Activated T-cell treated with anti-CD3 and anti-CD28 coated beads, Interleukin-2, amount 50 U/mL, for 24 hours (primary cell): Measurements from ENCODE around the gene MEF2C.

Experiments
- DNase-seq: peaks from one replicate; pipeline ENCODE4 v3.0.0-alpha.2; 2020
- H3K27ac Mint-ChIP-seq: 2 replicates; pipeline ENCODE4 v1.8.0; 2020; ENCODE audit warnings: mild to moderate bottlenecking, mixed read lengths
- H3K27me3 Mint-ChIP-seq: 2 replicates; pipeline ENCODE4 v1.8.0; 2020; ENCODE audit warnings: mixed read lengths
- H3K36me3 Mint-ChIP-seq: 2 replicates; pipeline ENCODE4 v1.8.0; 2020; ENCODE audit warnings: low read depth, mixed read lengths
- H3K4me1 Mint-ChIP-seq: 2 replicates; pipeline ENCODE4 v1.8.0; 2020; ENCODE audit warnings: low read depth, mixed read lengths
- H3K4me3 Mint-ChIP-seq: 2 replicates; pipeline ENCODE4 v1.8.0; 2020; ENCODE audit warnings: mild to moderate bottlenecking, moderate library complexity, mixed read lengths
- H3K9me3 Mint-ChIP-seq: 2 replicates; pipeline ENCODE4 v1.8.0; 2020; ENCODE audit warnings: mixed read lengths

The MEF2C gene

GRCh38 chr5:88821161-88821560 is 61.8 kb downstream of the MEF2C start:
- H3K4me3 Mint-ChIP-seq: no peak overlapping the region
- H3K36me3 Mint-ChIP-seq: no peaks in the 10 kb centered on the region
- no peaks in the 10 kb centered on the region for H3K9me3 Mint-ChIP-seq
- no peak for DNase-seq
- peaks cover 6% of the 10 kb centered on the region for H3K4me1 Mint-ChIP-seq
- no peak overlapping the region for H3K27ac Mint-ChIP-seq
- H3K27me3 Mint-ChIP-seq: peaks cover 41% of the 10 kb centered on the region

DNA sequence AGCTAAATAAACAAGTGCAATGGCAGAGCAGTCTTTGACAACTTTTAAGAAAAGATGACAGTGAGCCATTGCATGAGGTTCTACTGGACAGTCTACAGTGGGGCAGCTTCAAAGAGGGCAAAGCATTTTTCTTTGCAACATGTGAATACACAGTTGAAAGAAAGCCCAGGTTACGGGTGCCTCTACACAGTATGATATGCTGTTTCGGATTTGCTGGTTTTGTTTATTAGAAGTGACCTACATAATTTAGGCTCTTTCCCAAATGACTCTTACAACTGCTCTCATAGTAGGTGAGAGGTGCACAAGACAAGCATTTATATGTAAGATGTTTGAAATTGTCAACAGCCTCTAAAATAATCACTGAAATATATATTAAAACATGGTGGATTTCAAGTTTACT is 62.4 kb downstream of the MEF2C start:
- no peaks in the 10 kb centered on the region for H3K36me3 Mint-ChIP-seq
- no peak overlapping the region for H3K4me3 Mint-ChIP-seq
- no peak overlapping the region for H3K27ac Mint-ChIP-seq
- no peak for DNase-seq
- no peaks in the 10 kb centered on the region for H3K9me3 Mint-ChIP-seq
- peaks cover 38% of the 10 kb centered on the region for H3K27me3 Mint-ChIP-seq
- H3K4me1 Mint-ChIP-seq: peaks cover 1% of the 10 kb centered on the region

- Mint-ChIP-seq H3K27me3 (peaks cover 33% of the 10 kb centered on the region), H3K36me3 (no peaks in the 10 kb centered on the region), H3K27ac (no peak overlapping the region), H3K4me3 (no peak overlapping the region), H3K9me3 (no peaks in the 10 kb centered on the region), H3K4me1 (no peaks in the 10 kb centered on the region)
- no peak for DNase-seq
Observed at GRCh38 chr5:88819301-88819999, 63.5 kb downstream of the MEF2C start.

- Mint-ChIP-seq H3K4me1 (no peaks in the 10 kb centered on the region), H3K27me3 (peaks cover 37% of the 10 kb centered on the region), H3K27ac (no peak overlapping the region), H3K4me3 (no peak overlapping the region), H3K36me3 (no peaks in the 10 kb centered on the region), H3K9me3 (no peaks in the 10 kb centered on the region)
- DNase-seq: no peak
Observed at GRCh38 chr5:88818296-88818695, 64.7 kb downstream of the MEF2C start.

DNA sequence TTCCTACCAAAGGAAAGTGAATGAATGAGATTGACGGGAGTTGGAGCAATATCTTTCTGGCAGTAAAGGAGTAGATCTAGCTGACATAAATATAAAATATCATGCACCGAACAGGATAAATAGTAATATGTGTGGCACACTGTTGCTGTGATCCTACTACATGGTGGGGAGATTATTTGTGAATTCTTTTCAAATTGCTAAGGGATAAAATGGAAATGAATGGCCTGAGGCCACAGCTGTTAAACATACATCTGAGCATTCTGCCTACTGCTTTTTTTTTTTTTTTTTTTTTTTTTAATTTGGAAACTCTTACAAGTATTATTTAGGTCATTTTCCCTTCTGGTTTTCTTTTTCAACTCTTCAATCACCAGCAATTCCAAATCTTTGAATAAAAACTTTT is 66.8 kb downstream of the MEF2C start:
- H3K27me3 Mint-ChIP-seq: peaks cover 23% of the 10 kb centered on the region
- H3K36me3 Mint-ChIP-seq: no peaks in the 10 kb centered on the region
- no peak overlapping the region for H3K4me3 Mint-ChIP-seq
- H3K27ac Mint-ChIP-seq: no peak overlapping the region
- no peak for DNase-seq
- H3K4me1 Mint-ChIP-seq: no peaks in the 10 kb centered on the region
- H3K9me3 Mint-ChIP-seq: no peaks in the 10 kb centered on the region

DNA sequence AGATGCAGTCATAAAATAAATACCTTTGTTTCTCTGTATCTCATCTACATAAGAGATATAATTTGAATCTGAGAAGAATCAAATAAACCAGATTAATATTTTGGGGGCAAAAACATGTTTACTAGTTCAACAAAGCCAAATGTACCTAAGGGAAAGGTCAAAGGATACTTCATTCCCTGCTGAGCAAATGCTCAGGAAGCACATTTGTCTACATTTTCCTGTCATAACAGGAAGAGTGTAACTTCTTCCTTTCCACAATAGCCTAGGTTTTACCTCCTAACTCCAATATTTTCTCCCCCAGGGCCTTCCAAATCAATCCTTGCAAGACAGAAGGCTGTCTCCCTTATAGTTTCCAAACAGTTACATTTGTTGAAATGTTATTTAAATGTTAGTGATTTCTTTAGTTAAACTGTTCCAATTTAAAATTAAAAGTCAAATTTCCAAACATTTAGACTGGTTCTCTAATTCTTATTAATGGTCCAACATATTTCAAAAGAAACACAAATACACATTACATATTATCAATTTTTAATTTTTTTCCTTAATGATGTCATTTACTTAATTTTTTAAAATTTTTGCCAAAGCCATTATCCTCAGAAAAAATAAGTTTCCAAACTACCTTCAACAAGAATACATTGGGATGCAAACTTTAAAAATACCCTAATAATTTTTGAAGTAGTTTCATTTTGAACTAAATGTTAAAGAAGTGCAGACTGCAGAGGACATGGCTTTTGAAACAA is 67.8 kb downstream of the MEF2C start:
- Mint-ChIP-seq H3K9me3 (no peaks in the 10 kb centered on the region), H3K4me3 (no peak overlapping the region), H3K4me1 (no peaks in the 10 kb centered on the region), H3K36me3 (no peaks in the 10 kb centered on the region), H3K27me3 (peaks cover 25% of the 10 kb centered on the region), H3K27ac (no peak overlapping the region)
- no peak for DNase-seq

- H3K4me1 Mint-ChIP-seq: no peaks in the 10 kb centered on the region
- no peaks in the 10 kb centered on the region for H3K36me3 Mint-ChIP-seq
- DNase-seq: no peak
- H3K27me3 Mint-ChIP-seq: peaks cover 21% of the 10 kb centered on the region
- no peak overlapping the region for H3K27ac Mint-ChIP-seq
- H3K9me3 Mint-ChIP-seq: no peaks in the 10 kb centered on the region
- H3K4me3 Mint-ChIP-seq: no peak overlapping the region
Observed at GRCh38 chr5:88813805-88814575, 69.0 kb downstream of the MEF2C start.

DNA sequence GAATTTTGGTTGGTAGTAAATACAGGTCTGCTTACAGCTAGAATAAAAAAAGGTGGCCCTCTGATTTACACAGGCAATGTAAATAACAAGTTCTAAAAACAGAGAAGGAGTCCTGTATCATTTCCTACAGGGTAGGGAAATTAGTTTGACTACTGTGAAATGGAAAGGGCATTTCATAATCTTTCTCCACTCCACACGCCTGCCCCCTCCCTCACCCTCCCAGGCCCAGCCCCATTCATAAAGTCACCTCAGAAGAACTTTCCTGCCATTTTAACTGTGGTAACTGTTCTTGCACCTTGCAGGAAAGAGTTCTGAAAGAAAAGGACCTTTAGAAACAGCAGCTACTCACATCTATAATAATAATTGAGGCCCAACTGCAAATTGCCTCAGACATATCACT is 69.7 kb downstream of the MEF2C start:
- H3K36me3 Mint-ChIP-seq: no peaks in the 10 kb centered on the region
- H3K27me3 Mint-ChIP-seq: peaks cover 16% of the 10 kb centered on the region
- H3K4me1 Mint-ChIP-seq: no peaks in the 10 kb centered on the region
- H3K4me3 Mint-ChIP-seq: no peak overlapping the region
- H3K9me3 Mint-ChIP-seq: no peaks in the 10 kb centered on the region
- H3K27ac Mint-ChIP-seq: no peak overlapping the region
- DNase-seq: no peak

- peaks cover 18% of the 10 kb centered on the region for H3K27me3 Mint-ChIP-seq
- no peak for DNase-seq
- no peaks in the 10 kb centered on the region for H3K36me3 Mint-ChIP-seq
- H3K4me3 Mint-ChIP-seq: no peak overlapping the region
- H3K4me1 Mint-ChIP-seq: no peaks in the 10 kb centered on the region
- H3K9me3 Mint-ChIP-seq: no peaks in the 10 kb centered on the region
- no peak overlapping the region for H3K27ac Mint-ChIP-seq
Observed at GRCh38 chr5:88808153-88808552, 74.8 kb downstream of the MEF2C start.

GRCh38 chr5:88807327-88807726 is 75.7 kb downstream of the MEF2C start:
- Mint-ChIP-seq H3K4me3 (no peak overlapping the region), H3K27ac (no peak overlapping the region), H3K4me1 (no peaks in the 10 kb centered on the region), H3K36me3 (no peaks in the 10 kb centered on the region), H3K27me3 (peaks cover 20% of the 10 kb centered on the region), H3K9me3 (no peaks in the 10 kb centered on the region)
- no peak for DNase-seq

- Mint-ChIP-seq H3K27ac (no peak overlapping the region), H3K4me1 (no peaks in the 10 kb centered on the region)
Observed at GRCh38 chr5:88806338-88806737, 76.6 kb downstream of the MEF2C start.

DNA sequence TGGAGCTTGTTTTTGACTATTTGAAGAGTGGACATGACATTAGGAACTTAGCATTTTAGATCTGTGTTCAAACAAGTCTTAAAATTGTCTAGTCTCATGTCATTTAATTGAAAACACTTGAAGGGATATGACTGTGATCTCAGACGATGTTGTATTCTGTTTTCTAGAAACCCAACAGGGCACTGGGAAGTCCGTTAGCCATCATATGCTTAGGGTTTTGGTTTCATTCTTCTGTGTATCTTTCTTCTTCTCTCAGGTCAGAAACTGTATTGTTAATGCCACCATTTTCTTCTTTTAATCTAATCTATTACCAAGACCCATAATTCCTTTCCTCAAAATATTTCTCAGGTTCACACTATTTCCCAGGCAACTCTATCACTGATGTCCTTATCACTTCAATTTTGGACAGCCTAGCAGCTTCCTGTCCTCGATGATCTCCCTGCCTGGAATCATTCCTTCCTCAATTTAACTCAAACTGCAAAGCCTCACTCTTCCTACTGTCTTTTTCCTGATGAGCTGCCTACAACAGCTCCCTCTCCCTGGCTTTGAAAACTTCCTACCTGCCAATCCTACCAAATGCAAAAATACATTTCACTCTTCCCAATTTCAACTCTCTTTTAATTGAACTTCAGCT is 77.7 kb downstream of the MEF2C start:
- Mint-ChIP-seq H3K36me3 (no peaks in the 10 kb centered on the region), H3K27ac (no peak overlapping the region), H3K4me1 (no peaks in the 10 kb centered on the region), H3K4me3 (no peak overlapping the region), H3K9me3 (no peaks in the 10 kb centered on the region), H3K27me3 (peaks cover 25% of the 10 kb centered on the region)
- no peak for DNase-seq

More at GRCh38 chr5:88806338-88806737, 76.6 kb downstream of the MEF2C start:
- DNase-seq: no peak
- Mint-ChIP-seq H3K27me3 (peaks cover 28% of the 10 kb centered on the region), H3K4me3 (no peak overlapping the region), H3K9me3 (no peaks in the 10 kb centered on the region), H3K36me3 (no peaks in the 10 kb centered on the region)

DNA sequence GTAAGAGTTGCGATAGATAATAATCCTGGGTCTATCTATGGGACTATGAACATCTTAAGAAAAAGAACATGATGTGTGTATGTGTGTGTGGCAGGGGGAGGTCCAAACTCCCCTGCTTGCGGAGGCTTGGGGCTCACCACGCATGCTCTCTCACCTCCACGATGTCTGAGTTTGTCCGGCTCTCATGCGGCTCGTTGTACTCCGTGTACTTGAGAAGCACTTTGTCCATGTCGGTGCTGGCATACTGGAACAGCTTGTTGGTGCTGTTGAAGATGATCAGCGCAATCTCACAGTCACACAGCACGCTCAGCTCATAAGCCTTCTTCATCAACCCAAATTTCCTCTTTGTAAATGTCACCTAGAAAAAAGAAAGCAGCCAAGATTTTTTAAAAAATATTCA is 78.5 kb downstream of the MEF2C start:
- DNase-seq: no peak
- Mint-ChIP-seq H3K4me3 (no peak overlapping the region), H3K36me3 (no peaks in the 10 kb centered on the region), H3K27me3 (peaks cover 25% of the 10 kb centered on the region), H3K9me3 (no peaks in the 10 kb centered on the region), H3K27ac (no peak overlapping the region), H3K4me1 (no peaks in the 10 kb centered on the region)

- Mint-ChIP-seq H3K9me3 (no peaks in the 10 kb centered on the region), H3K27ac (no peak overlapping the region), H3K27me3 (peaks cover 26% of the 10 kb centered on the region), H3K4me1 (no peaks in the 10 kb centered on the region), H3K4me3 (no peak overlapping the region), H3K36me3 (no peaks in the 10 kb centered on the region)
- DNase-seq: no peak
Observed at GRCh38 chr5:88803309-88803708, 79.7 kb downstream of the MEF2C start.
